Measurements from ENCODE around the gene SMARCB1. TPM values are rescaled to one million over a fixed set of nuclear protein-coding genes. Genes with fewer than 3 reads are reported as not detected.
A peak's percentile ranks its signal among the peaks of the same experiment; 100 is the strongest.

The SMARCB1 gene
- total RNA-seq, 1 donor from 2014 or later = 22.1 TPM

DNA sequence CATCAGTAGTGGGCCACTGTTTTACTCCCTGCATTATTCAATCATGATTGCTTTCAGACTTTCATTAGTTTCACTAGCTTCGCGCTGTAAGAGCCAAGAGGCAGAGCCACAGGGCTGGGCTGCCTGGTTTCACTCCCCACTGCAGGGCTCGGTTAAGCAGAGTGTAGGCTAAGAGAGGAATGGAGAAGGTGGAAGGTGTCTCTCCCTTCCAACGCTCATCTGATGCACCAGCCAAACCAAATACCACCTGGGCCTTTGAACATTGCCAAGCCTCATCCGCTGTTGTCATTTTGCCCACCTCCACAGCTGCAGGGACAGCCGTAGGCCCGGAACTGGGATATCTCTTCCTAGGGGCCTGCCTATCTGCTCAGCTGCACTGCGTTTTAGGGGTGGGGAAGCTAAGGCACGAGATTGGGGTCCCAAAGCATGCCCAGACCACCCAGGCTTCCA lies 480 bp upstream of the SMARCB1 start:
- TF ChIP-seq, protein P1, sequence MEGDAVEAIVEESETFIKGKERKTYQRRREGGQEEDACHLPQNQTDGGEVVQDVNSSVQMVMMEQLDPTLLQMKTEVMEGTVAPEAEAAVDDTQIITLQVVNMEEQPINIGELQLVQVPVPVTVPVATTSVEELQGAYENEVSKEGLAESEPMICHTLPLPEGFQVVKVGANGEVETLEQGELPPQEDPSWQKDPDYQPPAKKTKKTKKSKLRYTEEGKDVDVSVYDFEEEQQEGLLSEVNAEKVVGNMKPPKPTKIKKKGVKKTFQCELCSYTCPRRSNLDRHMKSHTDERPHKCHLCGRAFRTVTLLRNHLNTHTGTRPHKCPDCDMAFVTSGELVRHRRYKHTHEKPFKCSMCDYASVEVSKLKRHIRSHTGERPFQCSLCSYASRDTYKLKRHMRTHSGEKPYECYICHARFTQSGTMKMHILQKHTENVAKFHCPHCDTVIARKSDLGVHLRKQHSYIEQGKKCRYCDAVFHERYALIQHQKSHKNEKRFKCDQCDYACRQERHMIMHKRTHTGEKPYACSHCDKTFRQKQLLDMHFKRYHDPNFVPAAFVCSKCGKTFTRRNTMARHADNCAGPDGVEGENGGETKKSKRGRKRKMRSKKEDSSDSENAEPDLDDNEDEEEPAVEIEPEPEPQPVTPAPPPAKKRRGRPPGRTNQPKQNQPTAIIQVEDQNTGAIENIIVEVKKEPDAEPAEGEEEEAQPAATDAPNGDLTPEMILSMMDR (IDR thresholded peaks at IDR 0.05) = no peak
- peaks cover 4 to 10% of the 10 kb centered on the region in 2 donors for H3K4me1 ChIP-seq
- intact Hi-C loops (cut with DNase I) = loop anchor here (1.0 kb wide), 1 partner anchor 53 kb away; the partner anchor contains the start of gene DERL3
- H3K27me3 ChIP-seq = no peaks in the 10 kb centered on the region
- H3K27ac ChIP-seq = peak overlapping the region; percentile 99 to 100
- H3K36me3 ChIP-seq = no peaks in the 10 kb centered on the region
- DNase-seq (ENCODE audit: low spot score in 2 of 2) = no peak
- no peaks in the 10 kb centered on the region for H3K9me3 ChIP-seq
- H3K4me3 ChIP-seq = peak overlapping the region; percentile 93 to 99

DNA sequence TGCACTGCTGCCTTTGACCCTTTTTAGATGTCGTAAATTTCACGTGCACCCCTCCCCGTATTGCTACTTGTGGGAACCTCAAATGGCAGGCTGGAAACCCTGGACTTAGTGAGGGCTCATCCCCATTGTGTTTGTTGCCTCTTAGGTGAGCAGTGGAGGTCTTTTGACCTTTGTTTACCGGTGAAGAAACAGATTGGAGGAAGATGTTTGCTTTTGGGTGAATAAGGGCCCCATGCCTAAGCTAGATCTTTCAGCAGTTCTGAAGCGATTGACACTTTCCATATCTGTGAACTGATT lies 782 bp downstream of the SMARCB1 start:
- no peak for DNase-seq (ENCODE audit: low spot score in 2 of 2)
- Histone ChIP-seq H3K4me1 (peaks cover 4 to 10% of the 10 kb centered on the region in 2 donors), H3K36me3 (peaks cover 0 to 10% of the 10 kb centered on the region in 2 donors), H3K27me3 (no peaks in the 10 kb centered on the region), H3K4me3 (peak overlapping the region; percentile 93 to 99), H3K9me3 (no peaks in the 10 kb centered on the region), H3K27ac (peak overlapping the region in 1 of 2 donors; percentile 100)
- intact Hi-C loops (cut with DNase I) = no loop called here
- TF ChIP-seq, protein P1 (IDR thresholded peaks at IDR 0.05) = no peak

DNA sequence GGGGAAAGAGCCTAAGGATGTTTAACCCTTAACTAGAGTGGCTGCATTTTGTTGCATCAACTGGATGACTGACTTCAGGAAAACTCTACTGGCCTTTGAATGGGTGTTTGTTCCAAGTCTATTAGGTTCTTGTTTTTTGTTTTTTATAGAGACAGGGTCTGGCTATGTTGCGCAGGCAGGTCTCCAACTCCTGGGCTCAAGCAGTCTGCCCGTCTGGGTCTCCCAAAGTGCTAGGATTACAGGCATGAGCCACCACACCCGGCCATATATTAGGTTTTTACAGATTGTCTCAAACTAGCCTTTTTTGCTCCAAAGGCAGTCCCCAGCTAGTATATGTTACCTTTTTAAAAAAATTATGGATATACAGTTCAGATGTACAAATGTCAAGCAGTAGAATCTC lies 1.1 kb downstream of the SMARCB1 start:
- Histone ChIP-seq H3K9me3 (no peaks in the 10 kb centered on the region), H3K36me3 (peaks cover under 1 to 13% of the 10 kb centered on the region in 2 donors), H3K4me3 (peak overlapping the region; percentile 93 to 99), H3K27ac (no peak overlapping the region), H3K4me1 (peaks cover 4 to 10% of the 10 kb centered on the region in 2 donors), H3K27me3 (no peaks in the 10 kb centered on the region)
- TF ChIP-seq, protein P1 (IDR thresholded peaks at IDR 0.05) = no peak
- no peak for DNase-seq (ENCODE audit: low spot score in 2 of 2)
- intact Hi-C loops (cut with DNase I) = loop anchor here (2.0 kb wide), 1 partner anchor 15 kb away; the partner anchor contains the start of gene MMP11

DNA sequence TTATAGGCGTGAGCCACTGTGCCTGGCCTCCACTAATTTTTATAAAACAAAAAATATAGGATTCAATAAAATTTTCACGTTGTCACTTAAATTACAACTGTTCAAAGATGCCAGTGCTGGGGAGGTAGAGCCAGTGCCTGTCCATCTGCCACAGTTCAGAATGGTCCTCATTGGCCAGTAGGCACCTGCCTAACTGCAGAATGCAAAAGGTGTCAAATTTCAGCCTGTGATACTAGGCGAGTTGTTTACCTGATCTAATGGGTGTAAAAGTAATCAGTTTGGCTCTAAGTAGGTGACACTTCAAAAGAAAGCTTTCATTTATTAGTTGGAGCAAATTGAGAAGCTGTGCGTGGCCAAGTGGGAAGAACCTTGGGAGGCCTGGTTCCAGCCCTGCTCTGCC lies 2.4 kb downstream of the SMARCB1 start:
- peaks cover 4 to 10% of the 10 kb centered on the region in 2 donors for H3K4me1 ChIP-seq
- no peak overlapping the region for H3K4me3 ChIP-seq
- no peaks in the 10 kb centered on the region for H3K9me3 ChIP-seq
- no peaks in the 10 kb centered on the region for H3K27me3 ChIP-seq
- H3K27ac ChIP-seq = no peak overlapping the region
- intact Hi-C loops (cut with DNase I) = loop anchor here (2.0 kb wide), 1 partner anchor 16 kb away; the partner anchor contains the start of gene MMP11
- TF ChIP-seq, protein P1 (IDR thresholded peaks at IDR 0.05) = no peak
- peaks cover 8 to 25% of the 10 kb centered on the region in 2 donors for H3K36me3 ChIP-seq
- DNase-seq (ENCODE audit: low spot score in 2 of 2) = no peak

DNA sequence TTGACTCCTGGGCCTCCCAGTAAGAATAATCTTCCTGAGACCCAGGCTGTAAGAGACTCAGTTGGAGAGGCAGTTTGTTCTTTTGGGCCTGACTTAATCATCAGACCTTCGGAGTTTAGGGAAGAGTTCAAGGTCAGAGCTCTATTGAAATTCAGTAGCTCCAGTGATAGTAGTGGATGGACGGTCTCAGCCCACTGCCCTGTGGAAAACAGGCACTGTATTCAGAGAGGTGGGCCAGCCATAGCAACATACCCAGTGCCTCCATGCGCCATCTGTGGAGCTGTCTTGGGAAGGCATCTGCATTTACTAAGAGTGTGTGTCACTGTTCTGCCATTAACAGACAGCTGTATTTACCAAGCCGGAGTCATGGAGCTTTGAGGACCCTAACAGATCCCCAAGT lies 2.9 kb downstream of the SMARCB1 start:
- TF ChIP-seq, protein P1 (IDR thresholded peaks at IDR 0.05) = no peak
- intact Hi-C loops (cut with DNase I) = loop anchor here (2.0 kb wide), 1 partner anchor 17 kb away; the partner anchor contains the start of gene MMP11
- H3K27ac ChIP-seq = no peak overlapping the region
- no peak overlapping the region for H3K4me3 ChIP-seq
- peaks cover 4 to 10% of the 10 kb centered on the region in 2 donors for H3K4me1 ChIP-seq
- DNase-seq (ENCODE audit: low spot score in 2 of 2) = no peak
- H3K36me3 ChIP-seq = peaks cover 14 to 31% of the 10 kb centered on the region in 2 donors
- H3K27me3 ChIP-seq = no peaks in the 10 kb centered on the region
- H3K9me3 ChIP-seq = no peaks in the 10 kb centered on the region
